Astrocyte of the cerebellum (primary cell): ENCODE data around the gene DMAC2L.

Source experiments
- DNase-seq: peaks from one replicate; pipeline ENCODE4 v3.0.0-alpha.2; 2011; ENCODE audit warnings: low read depth
- H3K4me3 ChIP-seq: 2 replicates; pipeline ENCODE4 v1.5.1; 2011; ENCODE audit warnings: mild to moderate bottlenecking, low read depth, low read length, moderate library complexity
- in situ Hi-C: cut with HindIII; loops from 2 replicates; pipeline ENCODE4 v1.10.0; 2017; ENCODE audit warnings: low sequenced_read_pairs
- TF ChIP-seq, protein P1 (sequence below): IDR thresholded peaks from 2 replicates; pipeline ENCODE4 v1.5.1; 2012; ENCODE audit warnings: low read length, low read depth, moderate library complexity, mild to moderate bottlenecking; ENCODE audit errors: missing control alignments

The DMAC2L gene

DNA sequence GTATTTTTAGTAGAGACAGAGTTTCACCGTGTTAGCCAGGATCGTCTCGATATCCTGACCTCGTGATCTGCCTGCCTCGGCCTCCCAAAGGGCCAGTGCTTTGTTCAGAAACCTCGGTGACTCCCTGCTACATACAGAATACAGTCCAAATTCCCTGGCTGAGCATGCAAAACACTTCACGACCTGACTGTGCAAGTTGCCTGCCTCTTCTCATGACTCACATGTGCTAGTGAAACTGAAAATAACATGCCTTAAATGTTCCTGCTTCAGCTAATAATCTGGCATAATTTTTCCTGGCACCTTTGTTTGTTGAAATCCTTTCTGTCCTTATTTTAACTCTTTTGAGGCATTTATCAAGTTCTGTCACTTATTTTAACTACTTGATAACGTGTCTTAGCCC lies 8.2 kb downstream of the DMAC2L start:
- H3K4me3 ChIP-seq: no peak overlapping the region
- no peak for DNase-seq
- in situ Hi-C loops: no loop called here

DNA sequence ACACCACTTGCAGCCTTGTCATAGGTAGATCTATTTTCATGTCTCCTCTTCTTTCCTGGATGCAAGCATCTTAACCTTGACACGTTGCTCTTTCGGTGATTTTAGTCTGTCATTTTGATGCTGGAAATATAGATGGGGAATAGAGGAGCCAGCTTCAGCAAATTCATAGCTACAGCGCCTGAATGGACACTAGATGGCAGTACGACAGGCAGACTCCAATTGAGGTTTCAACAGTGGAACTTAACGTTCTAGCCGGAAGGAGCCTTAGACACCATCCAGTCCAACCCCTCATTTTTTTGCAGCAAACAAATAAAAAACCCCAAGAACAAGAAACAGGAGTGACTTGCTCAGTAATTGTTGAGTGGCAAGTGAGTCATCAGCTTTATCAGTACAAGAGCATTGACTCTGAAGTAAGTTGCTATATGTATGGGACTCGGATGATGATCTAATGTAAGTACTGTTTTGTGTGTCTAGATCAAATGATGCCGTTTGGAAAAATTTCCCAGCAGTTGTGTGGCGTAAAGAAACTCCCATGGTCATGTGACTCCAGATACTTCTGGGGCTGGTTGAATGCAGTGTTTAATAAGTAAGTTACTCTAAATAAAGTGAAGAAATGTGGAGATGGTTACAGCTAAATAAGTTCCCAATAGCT lies 9.0 kb downstream of the DMAC2L start:
- peak; percentile 82 for DNase-seq
- TF ChIP-seq, protein P1, sequence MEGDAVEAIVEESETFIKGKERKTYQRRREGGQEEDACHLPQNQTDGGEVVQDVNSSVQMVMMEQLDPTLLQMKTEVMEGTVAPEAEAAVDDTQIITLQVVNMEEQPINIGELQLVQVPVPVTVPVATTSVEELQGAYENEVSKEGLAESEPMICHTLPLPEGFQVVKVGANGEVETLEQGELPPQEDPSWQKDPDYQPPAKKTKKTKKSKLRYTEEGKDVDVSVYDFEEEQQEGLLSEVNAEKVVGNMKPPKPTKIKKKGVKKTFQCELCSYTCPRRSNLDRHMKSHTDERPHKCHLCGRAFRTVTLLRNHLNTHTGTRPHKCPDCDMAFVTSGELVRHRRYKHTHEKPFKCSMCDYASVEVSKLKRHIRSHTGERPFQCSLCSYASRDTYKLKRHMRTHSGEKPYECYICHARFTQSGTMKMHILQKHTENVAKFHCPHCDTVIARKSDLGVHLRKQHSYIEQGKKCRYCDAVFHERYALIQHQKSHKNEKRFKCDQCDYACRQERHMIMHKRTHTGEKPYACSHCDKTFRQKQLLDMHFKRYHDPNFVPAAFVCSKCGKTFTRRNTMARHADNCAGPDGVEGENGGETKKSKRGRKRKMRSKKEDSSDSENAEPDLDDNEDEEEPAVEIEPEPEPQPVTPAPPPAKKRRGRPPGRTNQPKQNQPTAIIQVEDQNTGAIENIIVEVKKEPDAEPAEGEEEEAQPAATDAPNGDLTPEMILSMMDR: peak; percentile 97
- peak overlapping the region; percentile 27 for H3K4me3 ChIP-seq
- in situ Hi-C loops: no loop called here

More for the DNA sequence above, 8.2 kb downstream of the DMAC2L start:
- TF ChIP-seq, protein P1: no peak

DNA sequence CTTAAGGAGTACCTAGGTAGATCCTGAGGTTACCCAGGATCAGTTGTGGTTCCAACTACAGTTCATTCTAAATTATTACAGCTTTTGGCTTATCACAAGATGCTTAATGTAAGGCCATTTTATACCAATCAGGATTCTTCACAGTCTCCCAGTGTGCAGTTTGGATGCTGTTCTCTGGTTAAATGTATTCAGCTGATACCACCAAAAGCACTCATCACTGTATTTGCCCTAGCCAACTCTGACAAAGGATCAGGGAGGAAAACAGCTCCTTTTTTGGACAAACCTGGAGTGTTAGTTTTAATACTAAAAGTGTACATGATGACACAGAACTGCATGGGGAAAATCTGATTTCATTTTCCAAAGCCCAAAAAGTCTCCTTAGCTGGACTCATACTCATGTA lies 19.5 kb downstream of the DMAC2L start:
- in situ Hi-C loops: loop anchor here (10.0 kb wide), 1 partner anchor 193 kb away; no protein-coding TSS in a partner anchor
- no peak for DNase-seq
- TF ChIP-seq, protein P1: no peak
- H3K4me3 ChIP-seq: no peak overlapping the region

DNA sequence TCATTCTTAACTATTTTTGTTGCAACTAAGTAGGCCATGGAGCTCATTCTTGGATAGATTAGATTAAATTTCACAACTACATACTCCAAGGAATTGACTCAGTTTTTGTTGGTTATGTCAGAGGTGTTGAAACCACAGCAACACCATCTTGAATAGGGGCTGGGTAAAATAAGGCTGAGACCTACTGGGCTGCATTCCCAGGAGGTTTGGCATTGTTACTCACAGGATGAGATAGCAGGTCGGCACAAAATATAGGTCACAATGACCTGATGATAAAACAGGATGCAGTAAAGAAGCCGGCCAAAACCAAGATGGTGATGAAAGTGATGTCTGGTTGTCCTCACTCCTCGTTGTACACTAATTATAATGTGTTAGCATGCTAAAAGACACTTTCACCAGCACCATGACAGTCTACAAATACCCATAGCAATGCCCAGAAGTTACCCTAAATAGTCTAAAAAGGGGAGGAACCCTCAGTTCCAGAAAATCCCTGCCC lies 20.9 kb downstream of the DMAC2L start:
- in situ Hi-C loops: loop anchor here (10.0 kb wide), 1 partner anchor 192 kb away; no protein-coding TSS in a partner anchor
- DNase-seq: no peak
- TF ChIP-seq, protein P1: no peak
- H3K4me3 ChIP-seq: no peak overlapping the region

DNA sequence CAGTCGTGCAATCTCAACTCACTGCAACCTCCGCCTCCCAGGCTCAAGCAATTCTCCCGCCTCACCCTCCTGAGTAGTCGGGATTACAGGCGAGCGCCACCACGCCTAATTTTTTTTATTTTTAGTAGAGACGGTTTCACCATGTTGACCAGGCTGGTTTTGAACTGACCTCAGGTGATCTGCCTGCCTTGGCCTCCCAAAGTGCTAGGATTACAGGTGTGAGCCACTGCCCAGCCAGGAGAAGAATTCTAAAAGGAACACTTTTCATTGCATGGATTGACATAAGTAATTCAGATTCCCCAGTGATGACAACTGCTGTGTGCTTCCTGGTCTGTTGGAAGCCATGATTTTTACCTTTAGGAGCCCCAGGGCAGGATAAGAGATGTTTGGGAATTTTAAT lies 22.1 kb downstream of the DMAC2L start:
- no peak overlapping the region for H3K4me3 ChIP-seq
- in situ Hi-C loops: loop anchor here (10.0 kb wide), 1 partner anchor 191 kb away; no protein-coding TSS in a partner anchor
- no peak for DNase-seq
- TF ChIP-seq, protein P1: no peak

DNA sequence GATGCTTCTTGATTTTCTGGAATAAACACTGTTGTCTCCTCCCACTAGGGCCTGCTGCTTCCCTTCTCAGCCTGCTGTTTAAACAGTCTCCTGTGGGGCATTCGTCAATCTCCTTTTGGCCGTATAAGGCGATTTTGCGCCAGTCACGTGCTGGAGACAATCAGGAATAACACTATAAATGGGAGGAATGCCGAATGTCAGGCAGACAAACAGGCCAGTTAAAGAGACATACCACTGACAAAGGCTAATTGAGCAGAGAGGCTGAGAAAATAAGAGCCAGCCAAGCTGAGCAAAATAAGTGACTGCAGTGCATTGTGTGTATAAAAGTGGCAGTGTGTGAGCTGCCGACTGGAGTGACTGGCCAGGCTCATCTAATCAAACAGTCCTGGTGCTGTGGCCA lies 23.3 kb downstream of the DMAC2L start:
- in situ Hi-C loops: loop anchor here (10.0 kb wide), 1 partner anchor 189 kb away; no protein-coding TSS in a partner anchor
- DNase-seq: peak; percentile 74
- H3K4me3 ChIP-seq: no peak overlapping the region
- TF ChIP-seq, protein P1: peak; percentile 23
